Activated CD4-positive, alpha-beta T cell treated with anti-CD3 and anti-CD28 coated beads, Interleukin-10, Interleukin-2, amounts not matched to agents 100 ng/mL and 50 ng/mL, durations not matched to agents 16 hours and 8 hours (primary cell): ENCODE results near the gene NR1D2.
"Not testable (repeated sequence)": the region's sequence is repeated elsewhere in the genome, so short reads cannot be mapped to it uniquely, and the experiment has no call there.

ENCODE experiments used
- DNase-seq: peaks from one replicate; pipeline ENCODE4 v3.0.0-alpha.2; 2020

NR1D2 gene

GRCh38 chr3:24012589-24013269, 67.6 kb downstream of the NR1D2 start:
- peak; percentile 26 for DNase-seq

- no peak for DNase-seq
Measured at GRCh38 chr3:24017305-24017704, 72.2 kb downstream of the NR1D2 start.

- no peak for DNase-seq
Measured at GRCh38 chr3:24018784-24019570, 73.9 kb downstream of the NR1D2 start.

GRCh38 chr3:24019585-24019984, 74.5 kb downstream of the NR1D2 start:
- DNase-seq = no peak

GRCh38 chr3:24020036-24020691, 75.1 kb downstream of the NR1D2 start:
- no peak for DNase-seq

- DNase-seq = no peak
Measured at GRCh38 chr3:24023197-24023596, 78.1 kb downstream of the NR1D2 start.

- no peak for DNase-seq
Measured at GRCh38 chr3:24025805-24026204, 80.7 kb downstream of the NR1D2 start.

GRCh38 chr3:24026665-24027064, 81.6 kb downstream of the NR1D2 start:
- not testable (repeated sequence) for DNase-seq

GRCh38 chr3:24027946-24028345, 82.9 kb downstream of the NR1D2 start:
- no peak for DNase-seq
